Urothelium cell line (cell line): ENCODE results near the gene TMEM62.
"Not testable (repeated sequence)": the region's sequence is repeated elsewhere in the genome, so short reads cannot be mapped to it uniquely, and the experiment has no call there.

Experiments used
- DNase-seq: peaks from one replicate; pipeline ENCODE4 v3.0.0; 2011; ENCODE audit warnings: low spot score, mixed read lengths
- FAIRE-seq: peaks from 2 replicates; lab custom pipeline; 2011; peaks lifted over from hg19 to GRCh38; lab: Jason Lieb, UNC

Gene TMEM62

DNA sequence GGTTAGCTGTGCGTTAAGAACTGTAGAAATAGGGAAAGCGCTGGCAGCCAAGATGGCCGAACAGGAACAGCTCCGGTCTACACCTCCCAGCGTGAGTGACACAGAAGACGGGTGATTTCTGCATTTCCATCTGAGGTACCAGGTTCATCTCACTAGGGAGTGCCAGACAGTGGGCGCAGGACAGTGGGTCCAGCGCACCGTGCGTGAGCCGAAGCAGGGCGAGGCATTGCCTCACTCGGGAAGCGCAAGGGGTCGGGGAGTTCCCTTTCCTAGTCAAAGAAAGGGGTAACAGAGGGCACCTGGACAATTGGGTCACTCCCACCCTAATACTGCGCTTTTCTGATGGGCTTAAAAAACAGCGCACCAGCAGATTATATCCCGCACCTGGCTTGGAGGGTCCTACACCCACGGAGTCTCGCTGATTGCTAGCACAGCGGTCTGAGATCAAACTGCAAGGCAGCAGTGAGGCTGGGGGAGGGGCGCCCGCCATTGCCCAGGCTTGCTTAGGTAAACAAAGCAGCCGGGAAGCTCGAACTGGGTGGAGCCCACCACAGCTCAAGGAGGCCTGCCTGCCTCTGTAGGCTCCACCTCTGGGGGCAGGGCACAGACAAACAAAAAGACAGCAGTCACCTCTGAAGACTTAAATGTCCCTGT, 42.4 kb downstream of the TMEM62 start:
- not testable (repeated sequence) for FAIRE-seq, DNase-seq

DNA sequence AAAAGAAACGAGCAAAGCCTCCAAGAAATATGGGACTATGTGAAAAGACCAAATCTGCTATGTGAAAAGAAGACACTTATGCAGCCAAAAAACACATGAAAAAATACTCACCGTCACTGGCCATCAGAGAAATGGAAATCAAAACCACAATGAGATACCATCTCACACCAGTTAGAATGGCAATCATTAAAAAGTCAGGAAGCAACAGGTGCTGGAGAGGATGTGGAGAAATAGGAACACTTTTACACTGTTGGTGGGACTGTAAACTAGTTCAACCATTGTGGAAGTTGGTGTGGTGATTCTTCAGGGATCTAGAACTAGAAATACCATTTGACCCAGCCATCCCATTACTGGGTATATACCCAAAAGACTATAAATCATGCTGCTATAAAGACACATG, 43.8 kb downstream of the TMEM62 start:
- FAIRE-seq, DNase-seq: not testable (repeated sequence)

DNA sequence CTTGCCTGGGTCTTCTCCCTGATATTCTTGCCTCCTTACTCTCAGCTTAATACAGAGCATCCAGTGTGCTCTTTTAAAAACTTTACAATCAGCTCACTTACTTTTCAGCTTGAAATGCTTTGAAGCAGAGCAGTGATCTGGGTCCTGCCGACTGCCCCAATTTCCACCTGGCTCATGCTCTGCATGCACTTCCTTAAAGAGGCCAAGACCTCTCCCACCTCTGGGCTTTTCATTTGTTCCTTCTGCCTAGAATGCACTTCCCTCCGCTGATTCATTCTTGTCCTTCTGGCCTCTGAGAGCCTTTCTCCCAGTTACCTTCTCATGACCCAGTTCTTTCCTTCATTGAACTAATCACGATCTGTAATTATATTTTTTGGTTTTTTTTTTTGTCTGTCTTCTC, 49.9 kb downstream of the TMEM62 start:
- FAIRE-seq (no peak), DNase-seq (no peak)

DNA sequence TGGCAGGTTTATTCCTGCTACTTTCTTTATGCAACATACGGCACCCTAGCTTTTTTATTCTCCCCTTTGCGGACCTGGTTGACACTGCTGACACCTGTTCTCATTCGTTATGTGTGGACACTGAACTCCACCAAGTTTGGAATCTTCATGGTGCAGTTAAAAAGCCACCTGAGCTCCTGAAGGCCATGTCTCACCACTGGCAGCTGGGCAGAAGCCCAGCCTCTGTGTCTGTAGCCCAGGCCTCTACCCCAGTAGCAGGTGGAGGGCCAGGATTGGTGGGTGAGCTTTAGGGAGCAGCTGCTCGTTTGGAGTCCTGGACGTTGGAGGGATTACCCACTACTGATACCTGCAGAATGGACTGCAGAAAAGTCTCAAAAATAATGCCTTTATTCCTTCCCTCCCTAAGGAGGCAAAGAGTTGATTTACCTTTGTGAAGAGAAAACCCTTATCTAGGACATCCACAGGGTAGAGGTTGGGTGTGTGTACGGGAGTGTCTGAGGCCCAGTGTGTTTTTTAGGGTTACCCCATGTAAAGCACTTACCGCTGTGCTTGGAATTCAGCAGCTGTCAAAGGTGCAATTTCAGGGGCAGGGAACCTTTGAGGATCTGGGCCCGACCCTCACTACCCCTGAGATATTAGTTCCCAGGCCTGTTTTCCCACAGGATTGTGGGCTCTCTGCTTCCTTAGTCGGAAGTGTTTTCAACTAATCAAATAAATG, 51.2 kb downstream of the TMEM62 start:
- DNase-seq (no peak), FAIRE-seq (no peak)

DNA sequence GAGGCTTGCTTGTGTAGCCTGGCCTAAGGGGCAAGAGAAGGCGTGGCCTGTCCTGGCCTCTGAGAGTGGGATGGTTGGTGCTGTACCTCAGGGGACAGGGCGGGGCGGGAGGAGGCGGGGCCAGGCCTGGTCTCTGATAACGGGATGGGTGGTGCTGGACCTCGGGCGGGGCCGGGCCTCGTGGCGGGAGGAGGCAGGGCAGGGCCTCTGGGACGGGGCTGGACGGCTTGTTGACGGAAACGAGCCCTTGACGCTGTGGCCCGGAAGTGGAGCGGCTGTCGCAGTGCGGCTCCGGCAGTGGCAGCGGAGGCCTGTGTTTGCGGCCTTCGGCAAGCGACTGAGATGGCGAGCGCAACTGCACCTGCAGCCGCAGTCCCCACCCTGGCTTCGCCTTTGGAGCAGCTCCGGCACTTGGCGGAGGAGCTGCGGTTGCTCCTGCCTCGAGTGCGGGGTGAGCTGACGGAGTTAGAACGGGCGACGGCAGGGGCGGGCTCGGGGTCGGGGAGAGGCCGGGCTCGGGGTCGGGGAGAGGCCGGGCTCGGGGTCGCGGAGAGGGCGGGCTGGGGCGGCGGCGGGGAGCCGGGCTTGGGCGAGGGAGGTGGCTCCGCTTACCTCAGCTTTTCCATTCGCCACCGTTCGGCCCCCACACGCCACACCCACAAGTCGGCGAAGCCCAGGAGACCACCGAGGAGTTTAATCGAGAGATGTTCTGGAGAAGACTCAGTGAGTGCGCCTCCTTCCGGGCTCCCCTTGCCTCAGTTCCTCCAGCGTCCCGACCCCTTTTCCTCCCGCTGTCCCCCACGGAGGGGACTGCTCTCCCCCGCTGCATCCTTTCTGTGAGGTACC, 52.0 kb downstream of the TMEM62 start, which contains the start of gene CCNDBP1:
TSS of gene CCNDBP1 (plus strand) at position 247 of the 846 bp plus-strand sequence. CDS start at position 343, 96 bp downstream.
- FAIRE-seq (peak; percentile 92), DNase-seq (peak; percentile 96)

DNA sequence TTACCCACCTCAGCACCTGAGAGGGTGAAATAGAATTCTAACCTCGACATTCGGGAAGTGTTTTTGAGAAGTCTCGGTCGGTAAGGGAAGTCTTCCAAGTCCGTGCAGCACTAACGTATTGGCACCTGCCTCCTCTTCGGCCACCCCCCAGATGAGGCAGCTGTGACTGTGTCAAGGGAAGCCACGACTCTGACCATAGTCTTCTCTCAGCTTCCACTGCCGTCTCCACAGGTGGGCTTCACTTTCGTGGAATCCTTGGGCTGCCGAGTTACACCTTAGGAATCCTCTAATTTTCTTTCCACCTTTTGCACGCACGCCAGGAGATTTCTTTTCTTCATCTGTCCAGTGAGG, 52.6 kb downstream of the TMEM62 start:
- FAIRE-seq (no peak), DNase-seq (peak; percentile 30)

DNA sequence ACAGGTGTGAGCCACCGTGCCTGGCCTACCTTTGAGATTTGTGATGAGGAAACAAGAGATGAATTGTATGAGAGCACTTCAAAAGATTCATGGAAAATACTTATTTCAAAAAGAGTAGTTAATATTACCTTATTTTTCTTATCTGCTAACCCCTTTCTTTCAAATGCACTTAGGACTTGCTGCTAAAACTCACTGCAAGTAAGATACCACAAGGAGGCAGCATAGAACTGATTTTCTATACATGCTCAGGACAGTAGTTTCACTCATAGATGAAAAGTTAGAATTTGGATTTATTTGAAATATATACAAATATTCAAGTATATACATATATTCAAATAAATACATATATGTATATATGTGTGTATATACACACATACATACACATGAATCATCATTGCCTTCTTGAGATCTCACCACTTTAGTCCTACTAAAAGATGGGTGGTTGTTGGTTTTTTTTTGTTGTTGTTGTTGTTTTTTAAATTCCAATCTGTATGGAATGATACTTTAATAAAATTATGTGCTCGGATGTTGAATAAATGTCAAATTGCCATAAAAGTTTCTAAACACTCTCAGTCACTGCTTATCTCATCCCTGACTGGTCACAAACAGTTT, 54.3 kb downstream of the TMEM62 start:
- FAIRE-seq: no peak
- peak; percentile 36 for DNase-seq

DNA sequence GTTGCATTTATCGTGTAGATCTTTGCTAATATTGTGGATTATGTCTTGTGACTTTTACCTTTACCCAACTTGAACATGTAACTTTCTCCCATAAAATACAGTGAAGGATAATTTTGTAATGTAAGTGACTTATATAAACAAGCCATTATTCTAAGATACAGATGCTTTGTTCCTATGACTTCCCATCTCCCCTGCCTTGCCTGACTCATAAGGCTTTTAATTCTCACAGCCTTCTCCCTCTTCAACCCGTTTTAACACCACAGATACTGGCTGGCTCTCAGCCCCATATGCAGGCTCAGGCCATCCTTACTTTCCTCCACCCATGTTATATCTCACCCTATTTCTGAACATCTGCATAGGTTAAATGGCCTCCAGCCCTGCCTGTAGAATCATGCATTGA, 55.9 kb downstream of the TMEM62 start:
- no peak for FAIRE-seq
- no peak for DNase-seq

DNA sequence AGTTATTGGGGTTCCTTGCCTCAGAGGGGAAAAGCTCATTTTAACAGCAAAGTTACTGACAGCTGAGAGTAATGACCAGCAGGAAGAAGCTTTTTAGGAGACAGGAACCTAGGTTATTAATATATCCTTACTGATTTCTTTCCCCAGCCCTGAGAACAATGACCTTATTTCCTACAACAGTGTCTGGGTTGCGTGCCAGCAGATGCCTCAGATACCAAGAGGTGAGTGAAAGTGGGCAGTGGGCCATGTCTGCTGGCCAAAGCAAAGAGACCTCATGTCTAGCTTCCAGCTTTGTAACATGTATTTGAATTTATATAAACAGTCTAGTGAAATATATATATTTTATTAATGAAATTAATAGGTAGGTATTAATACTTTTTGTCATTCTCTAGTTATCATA, 56.8 kb downstream of the TMEM62 start:
- DNase-seq (no peak), FAIRE-seq (no peak)

DNA sequence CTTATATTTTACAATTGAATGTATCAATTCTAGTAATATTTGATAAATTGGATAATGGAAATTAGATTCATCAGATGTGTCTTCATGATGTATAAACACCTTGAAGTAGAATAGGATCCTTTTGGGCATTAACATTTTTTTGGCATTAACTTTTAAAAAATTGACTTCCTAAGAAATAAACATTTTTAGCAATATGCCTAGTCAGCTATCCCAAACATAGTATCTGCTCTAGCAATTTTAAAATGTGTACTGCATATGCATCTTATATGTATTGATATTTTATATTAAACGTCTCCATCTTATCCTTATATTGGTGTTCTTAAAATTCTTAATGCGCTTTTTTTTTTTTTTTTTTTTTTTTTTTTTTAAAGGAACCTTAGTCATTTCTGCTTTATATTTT, 60.3 kb downstream of the TMEM62 start:
- DNase-seq (no peak), FAIRE-seq (no peak)

DNA sequence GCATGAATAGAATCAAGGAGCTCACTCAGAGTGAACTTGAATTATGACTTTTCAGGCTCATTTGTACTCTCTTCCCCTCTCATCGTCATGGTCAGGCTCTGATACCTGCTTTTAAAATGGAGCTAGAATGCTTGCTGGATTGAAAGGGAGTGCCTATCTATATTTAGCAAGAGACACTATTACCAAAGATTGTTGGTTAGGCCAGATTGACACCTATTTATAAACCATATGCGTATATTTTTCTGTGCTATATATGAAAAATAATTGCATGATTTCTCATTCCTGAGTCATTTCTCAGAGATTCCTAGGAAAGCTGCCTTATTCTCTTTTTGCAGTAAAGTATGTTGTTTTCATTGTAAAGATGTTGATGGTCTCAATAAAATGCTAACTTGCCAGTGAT, 61.4 kb downstream of the TMEM62 start:
- DNase-seq (no peak), FAIRE-seq (no peak)

DNA sequence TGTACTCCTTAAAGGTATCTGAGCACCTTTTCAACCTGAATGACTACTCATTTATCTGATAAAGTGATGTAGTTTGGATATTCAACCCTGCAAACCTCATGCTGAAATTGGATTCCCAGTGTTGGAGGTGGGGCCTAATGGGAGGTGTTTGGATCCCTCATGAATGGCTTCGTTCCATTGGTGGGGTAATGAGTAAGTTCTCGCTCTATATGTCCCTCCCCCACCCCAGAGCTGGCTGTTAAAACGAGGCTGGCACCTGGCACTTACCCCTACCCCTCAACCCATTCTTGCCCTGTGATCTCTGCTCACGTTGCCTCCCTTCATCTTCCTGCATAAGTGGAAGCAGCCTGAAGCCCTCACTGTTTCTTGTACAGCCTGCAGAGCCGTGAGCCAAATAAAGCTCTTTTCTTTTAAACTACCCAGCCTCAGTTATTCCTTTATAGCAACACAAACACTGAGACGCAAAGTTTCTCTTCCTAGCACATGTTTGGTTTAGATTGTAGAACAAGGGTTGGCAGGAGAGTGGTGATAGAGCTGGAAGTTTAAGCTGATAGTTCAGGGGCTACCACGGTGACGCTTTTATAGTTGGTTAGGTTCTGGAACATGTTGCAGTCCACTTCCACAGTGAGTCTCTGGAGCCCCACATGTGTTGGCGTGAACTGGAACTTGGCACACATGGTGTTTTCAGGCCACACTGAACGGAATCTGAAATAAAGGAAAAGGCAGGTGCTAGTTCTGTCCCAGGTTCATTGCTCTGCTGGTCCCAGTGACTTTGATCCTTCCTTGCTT, 63.6 kb downstream of the TMEM62 start:
- FAIRE-seq (peak; percentile 42), DNase-seq (no peak)

DNA sequence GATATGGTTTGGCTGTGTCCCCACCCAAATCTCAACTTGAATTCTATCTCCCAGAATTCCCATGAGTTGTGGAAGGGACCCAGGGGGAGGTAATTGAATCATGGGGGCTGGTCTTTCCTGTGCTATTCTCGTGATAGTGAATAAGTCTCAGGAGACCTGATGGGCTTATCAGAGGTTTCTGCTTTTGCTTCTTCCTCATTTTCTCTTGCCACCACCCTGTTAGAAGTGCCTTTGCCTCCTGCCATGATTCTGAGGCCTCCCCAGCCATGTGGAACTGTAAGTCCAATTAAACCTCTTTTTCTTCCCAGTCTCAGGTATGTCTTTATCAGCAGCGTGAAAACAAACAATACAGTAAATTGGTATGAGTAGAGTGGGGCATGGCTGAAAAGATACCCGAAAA, 64.4 kb downstream of the TMEM62 start:
- not testable (repeated sequence) for FAIRE-seq, DNase-seq

DNA sequence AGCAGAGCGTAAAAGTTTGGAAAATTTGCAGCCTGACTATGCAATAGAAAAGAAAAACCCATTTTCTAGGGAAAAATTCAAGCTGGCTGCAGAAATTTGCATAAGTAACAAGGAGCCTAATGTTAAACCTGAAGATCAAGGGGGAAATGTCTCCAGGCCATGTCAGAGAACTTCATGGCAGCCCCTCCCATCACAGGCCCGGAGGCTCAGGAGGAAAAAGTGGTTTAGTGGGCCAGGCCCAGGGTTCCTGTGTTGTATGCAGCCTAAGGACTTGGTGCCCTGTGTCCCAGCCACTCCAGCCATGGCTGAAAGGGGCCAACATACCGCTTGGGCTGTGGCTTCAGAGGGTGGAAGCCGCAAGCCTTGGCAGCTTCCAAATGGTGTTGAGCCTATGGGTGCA, 65.2 kb downstream of the TMEM62 start:
- DNase-seq, FAIRE-seq: not testable (repeated sequence)

DNA sequence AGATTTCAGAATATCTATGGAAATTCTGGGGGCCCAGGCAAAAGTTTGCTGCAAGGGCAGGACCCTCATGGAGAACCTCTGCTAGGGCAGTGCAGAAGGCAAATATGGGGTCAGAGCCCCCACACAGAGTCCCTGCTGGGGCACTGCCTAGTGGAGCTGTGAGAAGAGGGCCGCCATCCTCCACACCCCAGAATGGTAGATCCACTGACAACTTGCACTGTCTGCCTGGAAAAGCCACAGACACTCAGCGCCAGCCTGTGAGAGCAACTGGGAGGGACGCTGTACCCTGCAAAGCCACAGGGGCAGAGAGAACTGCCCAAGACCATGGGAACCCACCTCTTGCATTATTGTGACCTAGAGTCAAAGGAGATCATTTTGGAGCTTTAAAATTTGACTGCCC, 65.6 kb downstream of the TMEM62 start:
- no peak for FAIRE-seq
- no peak for DNase-seq

DNA sequence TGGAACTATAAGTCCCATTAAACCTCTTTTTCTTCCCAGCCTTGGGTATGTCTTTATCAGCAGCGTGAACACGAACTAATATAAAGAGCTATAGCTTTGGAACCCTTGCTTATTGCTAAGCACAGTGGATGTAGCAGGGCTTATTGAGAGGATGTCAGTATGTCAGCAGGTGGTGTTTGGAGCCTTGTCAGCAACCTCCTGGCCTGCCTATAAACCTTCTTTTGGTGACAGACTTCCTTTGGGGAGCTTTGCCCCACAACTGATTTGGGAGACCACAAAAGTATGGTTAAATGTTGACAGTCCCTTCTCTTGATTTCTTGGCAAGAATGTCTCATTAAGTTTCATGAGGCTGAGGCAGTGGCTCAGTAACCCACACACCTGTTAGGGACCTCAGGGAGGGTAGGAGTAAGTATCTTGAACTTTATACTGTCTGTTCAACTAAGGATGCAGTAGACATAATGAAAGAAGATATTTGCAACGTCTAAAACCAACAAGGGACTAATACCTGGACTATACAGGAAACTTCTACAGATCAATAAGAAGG, 66.6 kb downstream of the TMEM62 start:
- FAIRE-seq (no peak), DNase-seq (no peak)

DNA sequence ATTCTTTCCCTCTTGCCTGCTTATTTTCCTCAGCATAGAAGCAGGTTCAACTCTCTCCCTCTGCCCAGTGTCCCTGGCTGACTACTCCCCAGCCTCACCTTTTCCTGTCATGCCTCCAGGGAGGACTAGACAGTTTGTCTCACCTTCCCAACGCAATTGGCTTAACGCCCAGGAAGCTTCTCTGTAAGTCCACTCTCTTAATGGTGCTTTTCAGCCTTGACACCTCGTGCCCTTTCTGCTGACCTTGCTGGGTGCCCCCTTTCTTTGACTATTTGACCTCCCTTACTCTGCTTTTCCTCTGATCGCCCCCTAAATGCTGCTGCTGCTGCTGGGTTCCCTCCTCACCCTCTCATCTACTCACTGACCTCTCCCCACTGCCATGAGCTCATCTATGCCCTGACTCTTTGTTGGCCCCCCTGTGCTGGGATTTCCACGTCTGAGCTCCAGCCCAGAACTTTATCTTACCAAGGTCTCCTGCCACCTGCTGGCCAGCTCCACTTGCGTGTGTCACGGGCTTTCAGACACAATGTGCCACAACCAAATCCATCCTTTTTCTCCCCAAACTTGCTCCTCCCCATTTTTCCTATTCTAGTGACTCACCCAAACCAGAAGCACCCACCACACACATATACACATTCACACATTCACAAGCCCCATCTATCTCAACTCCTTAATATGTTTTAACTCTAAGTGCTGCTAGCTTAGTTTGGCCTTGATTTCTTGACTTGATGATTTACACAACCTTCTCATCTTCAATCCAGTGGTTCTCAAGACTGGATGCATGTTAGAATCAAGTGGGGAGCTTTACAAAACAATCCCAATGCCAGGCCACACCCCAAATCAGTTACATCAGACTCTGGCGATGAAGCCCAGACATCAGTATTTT, 70.9 kb downstream of the TMEM62 start:
- FAIRE-seq (no peak), DNase-seq (peak; percentile 68)

DNA sequence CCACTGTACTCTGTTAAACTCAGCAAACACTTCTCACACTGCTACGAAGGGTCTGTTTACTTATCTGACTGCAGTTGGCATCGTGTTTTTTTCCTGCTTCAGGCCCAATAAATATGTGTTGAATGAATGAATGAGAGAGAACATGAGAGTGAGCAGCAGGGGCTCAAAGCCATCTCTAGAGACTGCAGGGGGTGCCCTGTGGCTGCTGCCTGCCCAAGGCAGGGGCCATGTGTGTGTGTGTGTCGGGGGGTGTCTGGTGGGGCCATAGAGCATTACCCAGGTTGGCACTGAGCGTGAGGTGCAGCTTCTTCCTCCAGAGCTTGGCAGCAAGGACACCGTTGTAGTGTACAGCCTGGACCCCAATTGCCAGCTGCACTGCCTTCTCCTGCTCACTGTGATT, 72.7 kb downstream of the TMEM62 start:
- DNase-seq (no peak), FAIRE-seq (no peak)

DNA sequence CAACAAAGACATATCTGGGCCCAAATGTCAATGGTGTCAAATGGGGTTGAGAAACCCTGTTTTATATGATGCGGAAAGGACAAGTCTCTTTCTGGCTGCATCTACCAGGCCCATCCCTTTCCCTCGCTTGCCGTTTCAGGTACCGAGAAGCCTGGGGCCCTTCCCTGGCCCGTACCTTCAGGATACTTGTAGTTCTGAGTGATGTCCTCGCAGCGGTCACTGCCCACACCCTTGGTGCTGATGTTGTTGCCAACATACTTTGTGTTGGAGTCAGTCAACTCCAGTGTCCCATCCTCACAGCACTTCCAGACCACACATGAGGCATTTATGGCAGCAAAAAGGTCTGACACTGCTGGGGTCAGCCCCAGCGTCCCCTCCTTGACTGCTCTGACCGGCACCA, 73.6 kb downstream of the TMEM62 start:
- no peak for DNase-seq
- no peak for FAIRE-seq
